Islet precursor cell (in vitro differentiated cells): ENCODE measurements around the gene PLD1.
"Not testable (repeated sequence)": the region's sequence is repeated elsewhere in the genome, so short reads cannot be mapped to it uniquely, and the experiment has no call there.

Experiments used
- DNase-seq: peaks from one replicate; pipeline ENCODE4 v3.0.0-alpha.2; 2018

Gene PLD1

GRCh38 chr3:171649911-171650592 lies 160.2 kb downstream of the PLD1 start:
- peak; percentile 69 for DNase-seq

- no peak for DNase-seq
These were observed 161.0 kb downstream of the PLD1 start for GRCh38 chr3:171649267-171649666.

DNA sequence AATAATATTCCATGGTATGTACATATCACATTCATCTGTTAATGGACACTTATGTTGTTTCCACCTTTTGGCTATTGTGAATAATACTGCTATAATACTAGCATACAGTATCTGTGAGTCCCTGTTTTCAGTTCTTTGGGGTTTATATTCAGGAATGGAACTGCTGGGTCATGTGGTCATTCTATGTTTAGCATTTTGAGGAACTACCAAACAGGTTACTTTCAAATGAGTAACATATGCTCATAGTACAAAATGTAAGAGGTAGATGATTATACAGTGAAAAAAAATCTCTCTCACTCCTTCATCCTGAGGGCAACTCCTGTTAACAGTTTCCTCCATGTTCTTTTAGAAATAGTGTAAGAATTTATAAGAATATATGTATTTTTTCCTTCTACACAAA lies 162.2 kb downstream of the PLD1 start:
- DNase-seq = no peak

DNA sequence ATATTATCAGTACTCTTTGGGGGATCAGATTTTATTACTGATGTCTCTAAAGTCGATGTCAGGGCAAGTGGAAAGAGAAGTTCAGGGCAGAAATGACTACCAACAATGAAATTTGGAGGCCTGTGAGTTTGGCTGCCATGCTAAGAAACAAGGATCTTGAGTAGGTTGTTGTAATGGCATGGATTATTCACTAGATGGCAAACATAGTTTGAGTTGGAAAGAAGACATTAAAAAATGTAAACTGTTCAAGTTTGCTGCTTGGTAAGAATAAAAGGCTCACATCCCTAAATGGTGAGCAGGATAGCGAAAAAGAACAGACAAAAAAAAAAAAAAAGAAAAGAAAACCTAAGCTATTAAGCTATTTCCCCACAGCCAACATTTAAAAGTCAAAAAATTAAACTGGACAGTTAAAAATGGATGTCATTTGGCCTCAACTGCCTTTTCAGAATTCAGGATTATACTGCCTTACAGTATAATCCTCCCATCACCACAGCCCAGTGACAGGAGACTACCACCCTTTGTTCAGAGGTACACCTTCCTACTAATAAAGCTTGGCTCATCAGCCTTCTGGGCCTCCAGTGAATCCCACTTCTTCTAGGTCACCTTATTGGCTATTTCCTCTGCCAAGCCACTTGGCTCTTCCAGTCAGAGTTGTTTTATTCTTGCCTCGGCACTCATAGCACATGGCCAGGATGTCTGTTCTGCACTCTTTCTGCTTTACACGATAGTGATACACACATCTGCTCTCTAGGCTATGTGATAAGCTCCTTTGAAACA lies 163.7 kb downstream of the PLD1 start:
- no peak for DNase-seq

DNA sequence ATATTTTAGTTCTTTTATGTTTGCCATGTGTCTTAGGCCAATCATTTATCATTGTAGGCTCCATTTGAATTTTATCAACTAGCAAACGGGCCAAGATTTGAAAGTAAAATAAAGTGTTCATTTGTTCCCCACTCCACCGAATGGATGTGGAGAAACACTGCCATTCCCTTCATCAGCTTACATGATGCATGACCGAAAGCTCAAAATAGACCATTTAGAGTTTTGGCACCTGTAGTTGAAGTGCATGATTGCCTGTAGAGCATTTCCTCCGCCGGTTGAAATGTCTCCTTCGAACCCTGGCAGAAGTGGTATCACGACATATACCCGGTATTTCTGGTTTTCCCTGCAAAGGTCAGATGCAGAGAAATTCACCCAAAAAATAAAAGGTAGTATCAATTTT lies 165.6 kb downstream of the PLD1 start:
- no peak for DNase-seq

GRCh38 chr3:171643681-171644080 lies 166.6 kb downstream of the PLD1 start:
- no peak for DNase-seq

- no peak for DNase-seq
These were observed 167.2 kb downstream of the PLD1 start for GRCh38 chr3:171643033-171643432.

GRCh38 chr3:171640520-171641412 lies 169.5 kb downstream of the PLD1 start:
- peak; percentile 72 for DNase-seq

- no peak for DNase-seq
These were observed 173.6 kb downstream of the PLD1 start for GRCh38 chr3:171636666-171637065.

- DNase-seq = no peak
These were observed 177.5 kb downstream of the PLD1 start for GRCh38 chr3:171632766-171633165.

- not testable (repeated sequence) for DNase-seq
These were observed 183.5 kb downstream of the PLD1 start for GRCh38 chr3:171626799-171627198.

GRCh38 chr3:171622126-171622525 lies 188.2 kb downstream of the PLD1 start:
- DNase-seq = no peak

- no peak for DNase-seq
These were observed 189.4 kb downstream of the PLD1 start for GRCh38 chr3:171620825-171621434.

DNA sequence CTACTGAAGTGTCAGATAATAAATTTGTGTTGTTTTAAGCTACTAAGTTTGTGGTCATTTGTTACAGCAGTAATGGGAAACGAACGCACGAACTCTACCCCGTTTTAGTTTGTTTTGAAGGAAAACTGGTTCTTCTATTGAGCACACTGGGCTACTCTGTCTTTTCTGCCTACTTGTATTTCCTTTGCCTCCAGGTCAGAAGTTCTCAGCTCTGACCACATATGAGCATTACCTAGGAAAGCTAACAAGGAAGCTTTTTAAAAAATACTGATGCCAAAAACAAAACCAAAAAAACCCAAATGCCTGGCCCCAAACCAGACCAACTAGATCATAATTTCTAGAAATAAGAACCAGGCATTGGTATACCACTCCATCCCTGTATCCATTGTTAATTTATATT lies 193.5 kb downstream of the PLD1 start:
- no peak for DNase-seq

DNA sequence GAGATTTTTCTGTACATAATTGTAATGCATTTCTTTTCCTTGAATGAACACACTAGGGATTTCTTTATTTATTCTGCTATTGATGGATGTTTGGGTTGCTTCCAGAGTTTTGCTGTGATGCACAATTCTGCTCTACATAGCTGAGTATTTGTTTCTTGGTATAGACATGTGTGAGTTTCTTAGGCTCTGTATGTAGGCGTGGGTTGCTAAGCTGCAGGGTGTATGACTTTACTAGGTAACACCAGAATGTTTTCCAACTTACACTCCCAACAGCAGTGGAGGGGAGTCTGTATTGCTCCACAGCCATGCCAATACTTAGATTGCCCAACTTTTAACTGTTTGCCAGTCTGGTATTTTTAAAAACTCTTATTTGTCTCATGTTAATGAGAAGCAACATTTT lies 194.6 kb downstream of the PLD1 start:
- no peak for DNase-seq

DNA sequence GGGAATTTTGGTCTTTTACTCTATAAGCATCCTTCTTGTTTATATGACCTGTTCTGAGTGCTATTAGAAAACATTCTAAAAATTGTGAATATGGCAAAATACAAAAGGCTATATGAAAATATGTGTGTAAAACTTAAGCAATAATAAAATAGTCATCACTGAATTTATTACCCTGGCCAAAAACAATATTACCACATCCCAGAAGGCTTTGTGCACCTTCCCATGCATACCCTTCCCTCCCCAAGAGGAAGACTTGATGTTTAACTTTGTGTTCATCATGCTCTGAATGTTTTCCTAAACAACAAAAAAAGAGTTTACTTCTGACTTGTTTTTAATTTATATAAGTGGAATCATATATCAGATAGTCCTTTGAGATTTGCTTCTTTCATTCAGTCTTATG lies 195.0 kb downstream of the PLD1 start:
- DNase-seq = no peak

GRCh38 chr3:171614318-171614921 lies 195.9 kb downstream of the PLD1 start:
- peak; percentile 82 for DNase-seq

- no peak for DNase-seq
These were observed 202.8 kb downstream of the PLD1 start for GRCh38 chr3:171607452-171607851.

DNA sequence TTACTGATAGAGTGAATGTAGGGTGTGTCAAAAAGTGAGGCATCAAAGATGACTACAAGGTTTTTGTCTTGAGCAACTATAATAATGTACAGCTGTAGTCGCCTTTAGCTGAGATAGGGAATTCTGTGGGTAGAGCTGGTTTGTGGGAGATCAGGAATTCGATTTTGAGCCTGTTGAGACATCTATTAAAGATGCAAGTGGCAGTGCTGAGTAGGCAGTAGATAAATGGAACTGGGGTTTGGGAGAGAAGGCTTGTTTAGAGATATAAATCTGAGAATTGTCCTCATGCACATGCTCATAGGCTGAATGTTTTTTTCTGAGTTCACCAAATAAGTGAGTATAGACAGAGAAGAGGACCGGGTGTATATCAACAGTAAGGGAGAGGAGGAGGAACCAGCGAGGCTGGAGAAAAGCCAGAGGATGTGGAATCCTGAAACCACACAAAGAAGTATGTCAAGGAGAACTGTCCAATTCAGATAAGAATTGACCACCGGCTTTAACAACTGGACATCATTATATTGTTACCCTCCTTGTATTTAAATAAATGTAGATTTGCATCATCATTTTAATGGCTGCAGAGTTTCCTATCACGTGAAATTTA lies 204.0 kb downstream of the PLD1 start:
- DNase-seq = no peak

DNA sequence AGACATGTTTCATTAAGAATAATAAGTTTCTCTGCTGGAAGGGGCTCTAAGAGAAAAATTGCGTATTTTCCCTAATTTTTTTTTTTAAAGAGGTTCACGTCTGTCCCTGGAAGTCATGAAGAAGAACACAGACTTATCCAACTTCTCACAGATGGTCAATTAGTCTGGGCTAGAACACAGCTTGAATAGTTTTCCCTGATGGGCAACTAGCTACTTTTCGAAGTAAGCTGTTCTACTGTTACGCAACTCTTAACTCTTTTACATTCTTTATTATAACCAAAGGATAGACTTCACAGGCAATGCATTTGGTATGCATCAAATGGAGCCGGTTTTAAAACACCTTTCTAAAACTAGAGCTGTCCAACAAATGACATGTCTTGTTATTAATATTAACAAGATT lies 205.9 kb downstream of the PLD1 start:
- no peak for DNase-seq

- no peak for DNase-seq
These were observed 208.2 kb downstream of the PLD1 start for GRCh38 chr3:171602072-171602471.

GRCh38 chr3:171600030-171600429 lies 210.3 kb downstream of the PLD1 start:
- peak; percentile 65 for DNase-seq
